ENCODE results near the gene GRM5.
"Not testable (repeated sequence)": the region's sequence is repeated elsewhere in the genome, so short reads cannot be mapped to it uniquely, and the experiment has no call there.

The GRM5 gene

GRCh38 chr11:88838139-88838538, 227.6 kb downstream of the GRM5 start:
- not testable (repeated sequence) for DNase-seq (ENCODE audit: low spot score)

DNA sequence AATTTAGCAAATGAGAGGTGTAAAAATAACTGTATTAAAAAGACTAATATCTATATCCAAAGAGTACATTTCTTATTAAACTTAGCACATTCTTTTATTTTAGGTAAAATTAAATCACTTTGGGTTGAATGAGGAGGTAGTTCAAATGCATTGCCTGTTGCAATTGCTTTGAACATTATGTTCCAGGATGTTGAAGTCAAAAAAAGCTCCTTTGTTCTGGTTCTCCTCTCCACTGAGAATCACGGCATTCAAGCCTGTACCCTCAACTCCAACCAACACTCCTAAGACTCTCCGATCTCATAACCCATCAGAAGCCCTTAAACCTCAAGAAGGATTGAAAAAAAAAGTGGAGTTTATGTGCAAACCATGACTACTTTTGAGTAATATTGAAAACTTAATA, 230.1 kb downstream of the GRM5 start:
- DNase-seq (ENCODE audit: low spot score), result not testable (repeated sequence)

DNA sequence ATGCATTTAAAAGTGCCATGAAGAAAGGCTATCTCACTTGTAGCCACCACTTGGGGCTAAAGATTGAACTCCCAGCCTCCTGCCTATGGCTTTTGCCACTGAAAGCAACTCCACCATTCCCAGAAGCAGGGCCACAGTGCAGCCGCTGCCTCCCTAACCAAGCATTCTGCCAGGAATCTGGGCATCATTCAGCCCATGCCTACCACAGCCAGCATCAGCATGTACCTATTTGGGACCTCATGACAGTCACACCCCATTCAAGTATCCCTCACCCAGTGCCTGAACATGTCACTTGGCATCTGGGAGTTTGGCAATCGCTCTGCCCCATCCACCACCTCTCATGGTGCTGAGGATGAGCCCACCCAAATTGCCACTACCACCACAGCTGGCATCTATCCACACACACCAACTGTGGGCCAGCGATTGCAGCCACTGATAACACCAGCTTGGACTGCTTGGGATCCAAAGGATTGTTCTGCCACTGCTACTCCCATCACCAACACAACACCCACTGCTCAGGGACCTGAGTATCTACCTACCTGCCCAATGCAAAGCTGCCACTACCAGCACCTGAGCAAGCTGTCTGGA, 234.4 kb downstream of the GRM5 start:
- no peak for DNase-seq (ENCODE audit: low spot score)

DNA sequence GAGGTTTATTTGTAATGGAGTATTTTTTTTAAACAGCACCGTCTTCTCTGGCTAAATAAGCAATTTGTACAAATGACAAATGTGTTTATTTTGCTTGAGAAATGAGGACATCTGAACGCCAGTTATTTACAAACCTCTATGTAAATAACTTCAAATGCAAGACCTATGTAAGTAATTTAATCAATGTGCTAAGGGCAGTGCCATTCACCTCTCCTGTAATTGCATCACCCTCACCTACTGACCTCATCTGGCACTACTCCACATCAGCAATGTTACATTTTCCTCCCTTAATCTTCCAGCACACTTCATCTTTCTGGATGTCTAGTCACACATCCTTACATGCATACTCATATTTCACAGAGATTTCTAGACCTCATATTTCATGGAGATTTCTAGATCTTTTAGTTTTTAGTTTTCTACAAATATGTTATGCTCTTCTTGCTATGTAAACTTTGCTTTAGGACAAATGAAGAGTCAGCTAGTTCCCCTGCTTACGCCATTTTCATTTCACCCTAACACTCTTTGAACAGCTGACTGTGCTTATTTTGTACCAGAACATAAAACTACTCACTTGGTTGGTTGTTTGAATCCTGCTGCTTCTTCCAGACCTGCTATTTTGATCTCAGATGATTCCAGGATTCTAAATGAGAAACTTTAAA, 238.6 kb downstream of the GRM5 start:
- peak; percentile 21 for DNase-seq (ENCODE audit: low spot score)

GRCh38 chr11:88819616-88820015, 246.2 kb downstream of the GRM5 start:
- DNase-seq (ENCODE audit: low spot score), result no peak

DNA sequence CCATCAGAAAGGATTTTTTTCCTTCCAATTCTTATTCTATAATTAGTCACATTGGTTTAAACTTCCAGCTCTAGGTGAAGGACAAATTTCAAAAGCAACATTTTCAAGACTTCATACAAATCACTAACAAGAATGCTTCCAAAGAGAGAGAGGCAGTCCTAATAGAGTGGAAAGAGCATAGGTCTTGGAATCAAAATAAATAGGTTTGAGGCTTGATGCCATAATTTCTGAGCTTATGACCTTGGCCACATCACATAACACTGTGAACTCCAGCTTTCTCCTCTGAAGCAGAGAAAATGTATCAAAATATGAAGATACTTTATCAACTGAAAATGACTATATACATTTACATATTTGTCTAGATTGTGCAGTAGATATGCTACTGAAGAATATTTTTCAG, 246.8 kb downstream of the GRM5 start:
- DNase-seq (ENCODE audit: low spot score), result no peak

GRCh38 chr11:88815505-88815904, 250.3 kb downstream of the GRM5 start:
- no peak for DNase-seq (ENCODE audit: low spot score)

DNA sequence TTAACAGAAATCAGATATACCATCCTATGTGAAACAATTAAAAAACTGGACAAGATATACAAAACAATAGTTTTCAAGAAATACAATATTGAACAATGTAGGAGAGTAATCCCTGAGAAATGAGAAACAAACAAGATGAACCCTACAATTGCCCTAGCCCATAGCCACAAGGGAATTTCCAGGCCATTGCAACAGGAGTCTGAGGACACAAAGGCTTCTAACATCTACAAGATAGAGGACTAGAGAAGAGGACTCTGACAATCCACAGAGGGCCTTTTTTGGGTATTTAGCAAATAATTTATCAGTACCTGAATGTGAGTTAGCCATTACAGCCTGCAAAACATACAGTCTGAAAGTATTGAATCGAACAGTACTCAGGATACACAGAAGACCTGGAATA, 251.7 kb downstream of the GRM5 start:
- DNase-seq (ENCODE audit: low spot score), result no peak

DNA sequence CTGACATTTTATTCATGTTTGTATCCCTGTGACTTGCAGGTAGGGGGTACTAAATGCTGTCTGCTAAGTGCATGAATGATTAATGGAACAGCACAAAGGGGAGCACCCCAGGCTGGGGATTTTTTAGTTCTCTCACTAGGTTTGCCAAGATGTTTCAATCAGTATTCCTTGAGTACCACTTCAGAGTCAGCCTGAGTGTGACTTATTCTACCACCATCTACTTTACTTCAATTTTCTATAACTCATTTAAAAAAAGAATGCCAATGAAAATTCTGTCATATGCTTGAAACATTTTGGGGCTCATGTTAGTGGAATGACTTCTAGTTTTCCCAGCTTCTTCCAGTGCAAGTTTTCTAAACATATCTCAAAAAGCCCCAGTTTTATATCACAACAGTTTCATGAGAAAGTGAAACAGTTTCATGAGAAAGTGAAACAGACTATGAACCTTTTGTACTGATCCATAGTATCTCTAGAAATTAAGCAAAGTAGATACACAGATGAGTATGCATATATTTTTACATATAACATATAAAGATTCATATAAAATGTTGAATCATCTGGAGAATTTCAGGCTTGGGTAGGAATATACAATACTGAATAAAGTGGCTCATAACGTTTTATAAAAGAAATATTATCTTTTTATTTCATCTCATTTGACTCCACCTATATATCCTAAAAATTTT, 252.4 kb downstream of the GRM5 start:
- DNase-seq (ENCODE audit: low spot score), result no peak

GRCh38 chr11:88810420-88811097, 255.2 kb downstream of the GRM5 start:
- DNase-seq (ENCODE audit: low spot score), result no peak

GRCh38 chr11:88809126-88809525, 256.7 kb downstream of the GRM5 start:
- DNase-seq (ENCODE audit: low spot score), result no peak

DNA sequence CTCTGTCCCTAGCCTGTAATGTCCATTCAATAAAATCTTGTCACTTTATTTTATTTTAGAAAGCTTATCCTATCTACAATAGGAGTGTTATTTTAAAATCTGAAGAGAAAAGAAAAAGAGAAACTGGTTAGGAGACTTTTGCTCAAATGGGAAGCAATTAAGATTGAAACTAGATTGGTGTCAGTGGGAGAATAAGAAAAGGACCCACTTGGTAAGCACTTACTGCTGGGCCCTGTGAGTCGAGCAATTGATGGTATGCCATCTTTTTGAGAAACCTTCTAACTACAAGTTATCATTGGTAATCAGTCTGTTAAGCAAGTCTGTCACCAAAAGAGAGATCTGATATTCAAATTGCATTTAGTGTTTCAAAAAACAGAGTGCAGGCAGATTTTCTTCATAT, 258.4 kb downstream of the GRM5 start:
- DNase-seq (ENCODE audit: low spot score), result no peak

DNA sequence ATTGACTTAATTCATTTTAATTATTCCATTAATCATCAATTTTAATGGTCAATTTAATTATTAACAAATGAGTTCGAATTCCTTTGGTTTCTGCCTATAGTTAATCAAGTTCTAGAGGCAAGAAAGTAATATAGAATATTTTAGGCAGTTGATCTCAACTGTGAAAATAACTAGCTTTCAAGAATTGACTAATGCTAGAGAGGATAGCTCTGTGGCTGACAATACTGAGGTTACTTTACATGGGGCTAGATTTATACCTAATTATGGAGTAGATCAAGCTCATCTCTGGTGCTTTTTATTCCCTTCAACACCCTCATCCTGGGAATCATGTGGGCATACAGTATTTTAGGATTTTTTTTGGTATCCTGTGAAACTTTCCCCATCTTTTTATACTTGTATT, 259.4 kb downstream of the GRM5 start:
- no peak for DNase-seq (ENCODE audit: low spot score)

DNA sequence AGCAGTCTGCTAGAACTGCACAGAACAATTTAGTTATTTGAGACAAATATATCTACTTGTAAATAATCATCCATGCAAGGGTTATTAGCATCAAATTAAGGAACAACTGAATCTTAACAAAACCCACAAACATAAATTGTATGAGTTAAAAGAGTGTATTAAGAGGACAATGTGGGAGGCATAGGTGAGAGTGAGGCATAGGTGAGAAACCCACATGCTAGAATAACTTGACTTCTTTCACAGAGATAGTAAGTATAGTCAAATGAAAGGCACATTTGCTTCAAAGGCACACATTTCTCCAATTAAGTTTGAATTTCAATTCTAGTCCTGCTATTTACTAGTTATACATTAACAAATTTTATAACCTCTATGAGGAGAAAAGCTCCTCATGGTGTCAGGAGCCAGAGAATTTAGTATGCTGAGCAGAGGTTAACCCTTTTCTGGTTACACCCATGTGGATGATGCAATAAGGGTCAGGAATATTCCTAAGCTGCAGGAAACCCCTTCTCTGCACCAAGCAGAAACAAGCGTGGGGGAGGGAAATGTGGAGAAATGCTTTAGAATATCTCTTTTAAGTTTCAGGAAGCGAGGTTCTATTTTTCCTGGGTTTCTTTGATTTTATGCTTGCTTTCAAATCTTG, 264.2 kb downstream of the GRM5 start:
- DNase-seq (ENCODE audit: low spot score), result no peak

- no peak for DNase-seq (ENCODE audit: low spot score)
These were observed 265.8 kb downstream of the GRM5 start for GRCh38 chr11:88799771-88800500.

DNA sequence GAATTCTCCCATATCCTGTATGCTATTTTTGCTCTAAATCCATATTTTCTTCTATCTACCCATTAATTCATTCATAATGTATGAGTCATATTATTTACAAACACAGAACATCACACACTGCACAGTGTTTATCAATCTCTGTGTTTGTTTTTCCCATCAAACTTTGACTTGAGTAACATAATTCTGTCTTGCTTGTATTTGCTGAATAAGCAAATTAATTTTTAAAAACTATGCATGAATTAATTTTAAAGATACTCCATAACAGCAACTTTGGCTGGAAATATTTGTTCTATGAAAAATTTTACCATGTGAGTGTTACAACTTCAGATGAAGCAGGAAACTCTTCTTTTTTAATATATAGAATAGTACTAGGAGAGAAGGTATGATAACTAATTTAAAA, 275.6 kb downstream of the GRM5 start:
- DNase-seq (ENCODE audit: low spot score), result no peak

- DNase-seq (ENCODE audit: low spot score), result no peak
These were observed 286.2 kb downstream of the GRM5 start for GRCh38 chr11:88779577-88779976.

- no peak for DNase-seq (ENCODE audit: low spot score)
These were observed 295.2 kb downstream of the GRM5 start for GRCh38 chr11:88770475-88771079.

GRCh38 chr11:88744140-88744539, 321.6 kb downstream of the GRM5 start:
- no peak for DNase-seq (ENCODE audit: low spot score)

GRCh38 chr11:88739524-88739923, 326.3 kb downstream of the GRM5 start:
- no peak for DNase-seq (ENCODE audit: low spot score)

DNA sequence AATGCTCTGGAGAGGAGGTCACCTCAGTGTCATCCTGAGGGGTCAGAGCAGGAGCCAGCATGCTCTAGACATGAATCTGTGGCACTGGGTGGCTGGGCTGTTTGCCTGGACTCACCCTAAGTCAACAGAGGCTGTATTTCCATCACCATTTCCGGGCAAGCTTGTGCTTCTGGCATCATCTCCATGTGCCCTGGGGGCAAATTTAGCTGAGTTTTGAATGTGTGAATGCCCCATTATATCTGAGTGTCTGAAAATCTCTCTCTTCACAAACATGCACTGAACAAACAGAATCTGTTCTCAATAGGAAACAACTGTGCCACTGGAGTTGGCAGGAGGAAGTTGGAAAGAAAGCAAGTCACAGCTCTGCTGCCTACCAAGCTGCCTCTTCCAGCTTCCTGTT, 356.2 kb downstream of the GRM5 start:
- no peak for DNase-seq (ENCODE audit: low spot score)
